Suppressor macrophage (primary cell): ENCODE data around the gene TAF10.

Experiments used
- DNase-seq, 4 experiments: peaks; one replicate each; pipeline ENCODE4 v3.0.0-alpha.2; 2020 to 2022

The TAF10 gene

GRCh38 chr11:6607190-6607795 is 4.7 kb downstream of the TAF10 start:
- no peak for DNase-seq

DNA sequence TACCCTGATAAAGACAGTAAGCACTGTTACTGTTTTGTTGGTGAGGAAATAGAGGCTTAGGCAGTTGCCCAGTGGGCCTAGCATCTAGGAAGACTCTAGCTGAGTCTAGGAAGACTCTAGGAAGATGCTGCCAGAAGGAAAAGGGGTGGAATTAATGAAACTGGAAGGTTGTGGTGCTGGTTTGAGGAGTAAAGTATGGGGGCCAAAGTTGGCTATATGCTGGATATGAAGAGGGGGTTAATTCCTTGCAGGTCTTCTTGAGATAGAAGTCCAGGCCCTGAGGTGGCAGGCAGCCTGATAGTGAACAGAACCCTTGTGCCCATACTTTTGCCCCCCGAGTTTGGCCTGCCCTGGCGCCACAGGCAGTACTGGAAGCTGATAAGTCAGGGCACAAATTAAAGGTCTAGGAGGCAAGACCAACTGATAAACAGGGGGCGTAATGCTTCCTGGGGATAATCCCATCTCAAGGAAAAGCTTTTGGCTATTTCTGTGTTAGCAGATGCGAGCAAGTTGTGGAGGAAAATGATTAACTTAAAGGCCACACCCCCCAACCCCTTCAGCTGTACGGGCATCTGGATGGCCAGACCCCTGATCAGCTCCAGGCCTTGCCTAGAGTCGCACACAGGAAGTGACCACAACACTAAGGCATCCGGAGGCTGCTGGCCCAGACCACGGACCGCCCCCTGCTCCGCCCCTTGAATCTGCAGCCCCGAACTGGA is 5.4 kb downstream of the TAF10 start:
- peak; percentile 69 to 85 (median 78) for DNase-seq

GRCh38 chr11:6604790-6605189 is 7.2 kb downstream of the TAF10 start:
- peak; percentile 24 to 55 (median 40) for DNase-seq

- DNase-seq, result peak; percentile 34 to 57 (median 54)
Observed at GRCh38 chr11:6604081-6604626, 7.9 kb downstream of the TAF10 start.

DNA sequence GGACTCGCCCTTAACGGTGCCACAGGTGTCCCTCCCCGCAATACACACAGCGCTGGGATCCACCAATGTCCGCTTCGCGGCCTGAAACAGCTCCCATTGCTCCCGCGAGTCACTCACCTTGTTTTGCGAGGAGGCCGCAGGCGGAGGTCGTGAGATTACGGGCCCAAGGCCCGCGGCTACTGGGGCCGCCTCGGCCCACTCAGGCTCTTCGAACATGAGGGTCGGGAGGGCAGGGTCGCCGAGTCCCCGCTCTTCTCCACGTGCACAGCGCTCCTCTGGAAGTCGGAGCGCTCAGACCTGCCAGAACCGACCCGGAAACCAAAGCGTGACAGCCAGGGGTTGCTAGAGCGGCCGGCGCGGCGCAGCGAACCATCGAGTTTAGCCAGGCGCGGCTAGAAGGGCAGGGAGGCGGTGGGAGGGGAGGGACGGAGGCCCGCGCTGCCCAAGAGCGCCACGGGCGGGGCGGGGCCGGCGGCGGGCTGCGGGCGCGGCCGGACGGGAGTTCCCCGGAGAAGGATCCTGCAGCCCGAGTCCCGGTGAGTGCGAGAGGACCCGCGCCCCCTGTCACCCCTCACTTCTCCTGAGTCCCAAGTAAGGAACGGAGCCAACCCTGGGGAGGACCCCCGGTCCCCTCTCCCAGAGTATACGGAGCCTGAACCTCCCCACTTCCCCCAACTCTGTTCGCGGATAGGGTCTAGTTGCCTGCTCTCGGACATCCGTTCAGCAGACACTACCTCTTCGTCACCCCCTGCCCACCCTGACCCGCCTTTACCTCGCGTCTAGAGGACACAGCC is 8.5 kb downstream of the TAF10 start, which contains the start of the genes ILK and RRP8:
Gene ILK, plus strand, starts transcription at position 488 of the 794 bp plus-strand sequence. CDS start 498 bp downstream, outside the sequence.
Gene RRP8, minus strand, starts transcription at position 330 of the 794 bp plus-strand sequence. Its CDS starts 114 bp downstream, at position 216.
- DNase-seq, result peak; percentile 91 to 96 (median 94)

GRCh38 chr11:6602096-6602940 is 9.7 kb downstream of the TAF10 start:
- DNase-seq, result peak in 1 of 4 experiments; percentile 11

GRCh38 chr11:6601041-6601461 is 11.0 kb downstream of the TAF10 start:
- no peak for DNase-seq

GRCh38 chr11:6599881-6600390 is 12.1 kb downstream of the TAF10 start:
- DNase-seq, result no peak

DNA sequence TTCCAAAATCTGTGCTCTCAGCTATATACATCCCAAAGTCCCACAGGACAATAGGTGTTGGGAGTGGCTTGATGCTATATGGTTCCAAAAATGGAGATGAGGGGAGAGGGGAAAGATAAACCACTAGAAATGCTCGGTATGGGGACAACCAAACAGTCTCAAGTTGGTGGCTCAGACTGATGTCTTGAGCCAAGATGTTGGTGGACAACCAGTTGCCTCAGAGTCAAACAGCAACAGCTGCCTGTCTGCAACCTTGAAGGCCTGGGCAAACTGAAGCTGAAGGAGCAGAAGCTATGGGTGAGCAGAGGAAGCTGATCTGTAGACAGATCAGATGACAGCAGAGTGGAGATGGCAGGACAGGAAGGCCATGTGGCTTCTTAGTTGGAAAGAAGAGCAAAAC is 12.6 kb downstream of the TAF10 start:
- no peak for DNase-seq

GRCh38 chr11:6598555-6598954 is 13.5 kb downstream of the TAF10 start:
- DNase-seq, result no peak

GRCh38 chr11:6596239-6596877 is 15.7 kb downstream of the TAF10 start:
- no peak for DNase-seq

DNA sequence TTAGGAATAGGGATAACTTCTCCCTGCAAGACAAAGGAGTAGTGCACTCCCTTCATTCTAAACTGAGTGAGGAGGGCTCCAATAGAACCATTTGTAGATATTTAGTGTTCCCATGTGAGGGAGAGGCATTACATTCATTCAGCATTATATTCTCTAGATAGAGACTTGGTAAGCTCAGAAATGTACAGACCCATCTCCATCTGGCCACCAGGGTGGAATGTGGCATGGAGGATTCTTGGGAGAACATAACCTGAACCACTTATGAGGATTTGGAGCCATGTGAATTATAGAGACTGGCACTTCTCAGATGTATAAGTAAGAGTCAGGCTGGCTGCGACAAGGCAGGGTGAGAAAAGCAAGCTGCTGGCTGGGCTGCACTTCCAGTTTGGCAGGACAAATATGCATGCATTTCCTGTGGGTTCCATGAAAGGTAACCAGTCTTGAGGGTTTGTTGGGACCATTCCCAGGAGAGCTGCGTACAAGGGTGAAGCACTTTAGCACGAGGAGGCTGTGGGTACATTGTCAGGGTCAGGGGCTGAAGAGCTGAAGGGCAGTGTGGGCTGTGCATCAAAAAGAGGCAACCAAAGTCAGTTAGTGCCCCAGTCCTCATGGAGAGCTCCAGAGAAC is 17.8 kb downstream of the TAF10 start:
- no peak for DNase-seq

- no peak for DNase-seq
Observed at GRCh38 chr11:6588018-6588417, 24.0 kb downstream of the TAF10 start.

DNA sequence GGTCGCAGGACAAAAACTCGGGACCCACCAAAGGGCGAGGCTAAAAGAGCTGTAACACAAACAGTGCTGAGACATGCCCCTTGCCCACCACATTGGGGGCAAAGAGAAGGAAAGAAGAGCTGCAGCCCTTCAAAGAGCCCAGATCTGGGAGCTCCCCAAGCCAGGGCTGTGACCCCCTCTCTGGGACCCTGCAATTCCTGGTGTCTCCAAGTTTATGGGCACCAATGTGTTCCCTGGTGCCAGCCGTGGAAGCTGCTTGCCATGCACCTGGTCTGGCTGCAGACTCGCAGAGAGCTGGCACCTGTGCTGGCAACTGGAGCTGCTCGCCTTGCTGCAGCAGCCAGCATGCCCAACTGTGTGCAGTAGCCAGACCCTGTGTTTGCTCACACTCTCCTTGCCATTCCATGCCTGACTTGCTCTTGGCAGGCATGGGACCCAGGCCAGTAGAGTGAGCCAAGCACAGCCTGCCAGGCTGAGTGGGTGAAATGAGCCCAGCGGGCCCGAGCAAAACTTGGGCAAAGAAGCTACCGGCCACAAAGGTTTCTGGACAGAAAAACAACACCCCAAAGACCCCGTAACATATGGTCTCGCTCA is 24.6 kb downstream of the TAF10 start:
- DNase-seq, result no peak

DNA sequence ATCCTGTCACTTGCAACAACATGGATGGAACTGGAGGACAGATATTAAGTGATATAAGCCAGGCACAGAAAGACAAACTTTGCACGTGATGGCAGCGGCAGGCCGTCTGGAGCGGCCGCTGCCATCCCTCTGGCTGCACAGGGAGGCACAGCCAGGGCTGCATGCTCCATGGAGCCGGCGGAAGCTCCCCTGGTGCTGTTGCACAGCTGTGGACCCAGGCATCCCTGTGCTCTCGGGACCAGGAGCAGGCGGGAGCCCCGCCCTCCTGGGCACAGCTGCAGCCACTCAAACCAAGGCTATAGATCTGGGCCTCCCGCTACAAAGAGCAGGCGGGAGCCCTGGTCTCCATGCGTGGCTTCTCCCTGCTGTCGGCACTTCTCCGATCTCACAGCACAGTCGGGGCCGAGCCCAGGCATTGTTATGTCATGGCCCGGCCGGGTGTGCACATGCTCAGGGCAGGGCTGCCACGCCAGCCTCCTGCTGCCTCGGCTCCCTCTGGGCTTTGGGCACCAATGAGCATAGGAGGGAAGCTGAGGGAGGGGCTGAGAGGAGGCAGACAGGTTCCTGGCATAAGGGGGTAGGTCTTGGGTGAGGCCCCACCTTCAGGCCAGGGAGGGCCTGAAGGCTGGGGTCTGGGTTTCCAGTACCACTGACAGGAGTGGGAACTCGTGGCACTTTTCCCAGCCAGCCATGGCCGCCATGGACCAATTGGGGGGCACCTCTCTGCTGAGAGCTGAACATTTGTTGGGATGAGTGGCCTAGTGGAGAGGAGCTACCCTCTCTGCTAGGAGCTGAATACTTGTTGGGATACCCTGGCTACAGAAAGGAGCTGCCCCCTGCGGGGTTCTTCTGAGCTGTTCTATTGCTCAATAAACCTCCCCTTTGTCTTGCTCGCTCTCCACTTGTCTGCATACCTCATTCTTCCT is 25.3 kb downstream of the TAF10 start:
- DNase-seq, result no peak

DNA sequence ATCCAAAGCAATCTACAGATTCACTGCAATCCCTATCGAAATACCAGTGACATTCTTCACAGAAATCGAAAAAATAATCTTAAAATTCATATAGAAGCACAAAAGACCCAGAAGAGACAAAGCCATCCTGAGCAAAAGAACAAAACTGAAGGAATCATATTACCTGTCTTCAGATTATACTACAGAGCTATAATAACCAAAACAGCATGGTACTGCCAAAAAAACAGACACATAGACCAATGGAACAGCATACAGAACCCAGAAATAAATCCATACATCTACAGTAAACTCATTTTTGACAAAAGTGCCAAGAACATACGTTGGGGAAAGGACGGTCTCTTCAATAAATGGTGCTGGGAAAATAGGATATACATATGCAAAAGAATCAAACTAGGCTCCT is 27.5 kb downstream of the TAF10 start:
- DNase-seq, result no peak

- DNase-seq, result no peak
Observed at GRCh38 chr11:6583584-6583983, 28.4 kb downstream of the TAF10 start.

DNA sequence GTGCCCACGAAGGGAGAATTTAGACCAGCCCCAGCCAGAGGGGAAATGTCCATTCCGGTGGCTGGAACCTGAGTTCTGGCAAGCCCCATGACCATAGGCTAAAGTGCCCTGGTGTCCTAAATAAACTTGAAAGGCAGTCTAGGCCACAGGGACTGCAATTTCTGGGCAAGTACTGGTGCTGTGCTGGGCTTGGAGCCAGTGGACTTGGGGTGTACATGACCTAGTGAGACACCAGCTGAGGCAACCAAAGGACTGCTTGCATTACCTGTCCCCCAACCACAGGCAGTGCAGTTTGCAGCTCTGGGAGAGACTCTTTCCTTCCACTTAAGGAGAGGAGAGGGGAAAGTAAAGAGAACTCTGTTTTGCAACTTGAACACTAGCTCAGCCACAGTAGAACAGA is 32.3 kb downstream of the TAF10 start:
- DNase-seq, result no peak

DNA sequence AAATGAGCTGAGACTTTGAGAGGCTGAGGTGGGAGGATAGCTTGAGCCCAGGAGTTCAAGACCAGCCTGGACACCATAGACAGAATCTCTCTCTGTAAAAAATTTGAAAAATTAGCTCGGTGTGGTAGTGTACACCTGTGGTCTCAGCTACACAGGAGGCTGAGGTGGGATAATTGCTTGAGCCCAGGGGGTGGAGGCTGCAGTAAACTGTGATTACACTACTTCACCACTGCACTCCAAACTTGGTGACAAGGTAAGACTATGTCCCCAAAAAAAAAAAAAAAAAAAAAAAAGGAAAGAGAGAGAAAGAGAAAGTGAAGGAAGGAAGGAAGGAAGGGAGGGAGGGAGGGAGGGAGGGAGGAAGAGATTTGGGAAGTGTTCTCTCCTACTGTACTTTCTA is 33.9 kb downstream of the TAF10 start:
- DNase-seq, result no peak
